GM18861 (cell line): ENCODE measurements around the gene LIFR.
"Not testable (repeated sequence)": the region's sequence is repeated elsewhere in the genome, so short reads cannot be mapped to it uniquely, and the experiment has no call there.

Experiments
- ATAC-seq: cut with Tn5 transposase; IDR thresholded peaks from one replicate; pipeline ENCODE4 v1.9.1; 2021; ENCODE audit not compliant: unreplicated experiment

Gene LIFR

GRCh38 chr5:38581597-38581996, 25.2 kb upstream of the LIFR start:
- ATAC-seq = no peak

GRCh38 chr5:38579105-38579504, 22.7 kb upstream of the LIFR start:
- ATAC-seq = no peak

DNA sequence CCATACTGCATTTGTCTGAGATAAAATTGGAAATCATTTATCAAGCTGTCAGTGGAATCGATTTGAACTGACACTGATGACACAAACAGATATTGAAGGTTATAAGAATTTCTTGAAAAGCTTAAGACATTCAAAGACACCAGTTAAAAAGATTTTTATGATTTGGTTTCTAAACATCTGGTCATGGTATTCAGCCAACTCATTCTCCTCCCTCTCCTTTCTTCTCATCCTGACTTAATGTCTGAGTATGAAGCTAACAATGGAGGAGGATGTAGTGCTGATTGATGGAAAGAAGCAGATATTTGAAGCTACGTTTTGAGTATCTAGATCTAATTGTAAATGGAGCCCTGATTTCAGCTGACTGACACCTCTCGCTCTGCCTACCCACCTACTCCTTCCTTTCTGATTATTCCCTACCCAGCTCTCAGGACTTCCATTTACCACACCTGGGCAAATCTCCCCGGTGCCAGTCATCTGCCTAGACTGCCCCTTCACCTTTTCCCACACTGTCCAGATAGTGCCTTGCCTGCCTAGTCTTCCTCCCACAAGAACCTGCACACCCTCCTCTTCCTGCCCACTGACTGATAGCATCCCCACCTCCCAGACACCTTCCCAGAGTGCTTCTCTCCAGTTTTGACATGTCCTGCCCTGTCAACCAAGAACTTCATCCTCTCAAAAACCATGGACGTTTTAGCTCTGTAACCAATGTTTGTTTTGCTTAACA, 20.7 kb upstream of the LIFR start:
- no peak for ATAC-seq

GRCh38 chr5:38576442-38576841, 20.0 kb upstream of the LIFR start:
- ATAC-seq = no peak

DNA sequence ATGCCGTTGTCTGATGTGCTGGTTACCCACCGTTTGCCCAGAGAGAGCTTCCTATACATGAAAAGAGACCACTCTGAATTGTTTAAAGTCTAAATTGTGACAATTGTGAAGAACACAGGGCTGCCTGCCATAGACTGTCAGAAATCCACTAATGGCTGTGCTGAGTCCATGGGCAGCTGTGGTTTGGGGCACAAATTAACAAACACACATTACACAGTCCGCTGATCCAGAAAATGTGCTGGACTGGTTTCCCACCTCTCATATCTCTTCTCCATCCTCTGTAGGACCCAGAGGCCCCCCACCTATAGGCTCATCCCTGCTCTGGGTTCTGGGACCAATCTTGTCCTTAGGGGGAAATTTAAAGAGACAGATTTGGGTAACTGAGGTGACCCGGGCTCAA, 19.0 kb upstream of the LIFR start:
- ATAC-seq = no peak

- no peak for ATAC-seq
These were observed 17.6 kb upstream of the LIFR start for GRCh38 chr5:38574009-38574408.

DNA sequence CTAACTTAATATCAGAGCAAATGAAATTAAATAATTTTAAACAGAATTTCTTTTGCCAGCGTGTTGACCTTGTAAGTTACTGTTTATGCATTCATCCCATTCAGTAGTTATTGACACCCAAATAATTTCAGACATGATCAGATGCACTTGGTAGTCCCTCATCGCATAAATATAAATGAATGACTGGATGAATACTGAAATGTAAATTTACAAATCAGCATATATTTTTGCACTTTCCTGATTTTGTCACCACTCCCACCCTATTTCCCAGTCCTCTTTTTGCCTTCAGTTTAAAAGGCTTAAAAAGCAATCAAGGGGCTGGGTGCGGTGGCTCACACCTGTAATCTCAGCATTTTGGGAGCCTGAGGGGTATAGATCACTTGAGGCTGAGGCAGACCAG, 17.1 kb upstream of the LIFR start:
- no peak for ATAC-seq

- no peak for ATAC-seq
These were observed 12.7 kb upstream of the LIFR start for GRCh38 chr5:38569180-38569579.

GRCh38 chr5:38567306-38567705, 10.9 kb upstream of the LIFR start:
- ATAC-seq = not testable (repeated sequence)

GRCh38 chr5:38563624-38564023, 7.2 kb upstream of the LIFR start:
- no peak for ATAC-seq

GRCh38 chr5:38562444-38563210, 6.2 kb upstream of the LIFR start:
- ATAC-seq = no peak

GRCh38 chr5:38559428-38559827, 3.0 kb upstream of the LIFR start:
- ATAC-seq = no peak

DNA sequence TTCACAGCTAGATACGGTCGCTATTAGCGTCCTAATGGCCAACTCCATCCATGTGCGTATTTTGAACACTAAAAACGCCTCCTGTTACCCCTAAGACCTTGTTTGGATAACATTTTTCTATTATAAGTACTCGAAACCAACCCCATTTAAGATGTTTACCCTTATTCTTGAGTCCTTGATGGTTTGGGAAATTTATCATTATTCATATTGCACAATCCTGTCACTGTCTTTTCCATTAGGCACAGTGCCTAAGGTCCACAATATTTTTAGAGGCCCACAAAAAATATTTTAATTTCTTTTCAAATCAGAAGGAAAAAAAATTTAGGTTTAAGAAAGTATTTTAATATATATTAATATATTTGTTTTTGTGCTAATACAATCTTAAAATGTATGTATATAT, 1.3 kb upstream of the LIFR start:
- ATAC-seq = no peak

DNA sequence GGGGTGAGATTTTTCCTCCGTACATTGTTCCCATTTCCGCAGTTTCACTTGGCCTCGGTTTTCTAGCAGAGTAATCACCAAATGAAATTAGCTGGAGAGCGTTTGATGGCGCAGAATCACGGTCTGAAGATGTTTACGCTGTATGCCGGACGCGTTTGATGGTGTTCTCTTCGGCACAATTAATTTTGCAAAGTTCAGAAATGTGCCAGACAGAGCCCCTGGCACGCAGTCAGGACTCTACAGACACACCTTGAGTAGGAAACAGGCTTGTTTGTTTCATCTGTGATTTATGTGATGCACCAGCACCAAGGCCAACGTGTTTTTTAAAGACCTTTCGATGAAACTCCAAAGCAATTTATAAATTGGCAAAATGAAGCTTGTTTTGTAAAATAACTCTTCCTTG, 863 bp upstream of the LIFR start:
- no peak for ATAC-seq

GRCh38 chr5:38556088-38556598, 303 bp downstream of the LIFR start:
- no peak for ATAC-seq

DNA sequence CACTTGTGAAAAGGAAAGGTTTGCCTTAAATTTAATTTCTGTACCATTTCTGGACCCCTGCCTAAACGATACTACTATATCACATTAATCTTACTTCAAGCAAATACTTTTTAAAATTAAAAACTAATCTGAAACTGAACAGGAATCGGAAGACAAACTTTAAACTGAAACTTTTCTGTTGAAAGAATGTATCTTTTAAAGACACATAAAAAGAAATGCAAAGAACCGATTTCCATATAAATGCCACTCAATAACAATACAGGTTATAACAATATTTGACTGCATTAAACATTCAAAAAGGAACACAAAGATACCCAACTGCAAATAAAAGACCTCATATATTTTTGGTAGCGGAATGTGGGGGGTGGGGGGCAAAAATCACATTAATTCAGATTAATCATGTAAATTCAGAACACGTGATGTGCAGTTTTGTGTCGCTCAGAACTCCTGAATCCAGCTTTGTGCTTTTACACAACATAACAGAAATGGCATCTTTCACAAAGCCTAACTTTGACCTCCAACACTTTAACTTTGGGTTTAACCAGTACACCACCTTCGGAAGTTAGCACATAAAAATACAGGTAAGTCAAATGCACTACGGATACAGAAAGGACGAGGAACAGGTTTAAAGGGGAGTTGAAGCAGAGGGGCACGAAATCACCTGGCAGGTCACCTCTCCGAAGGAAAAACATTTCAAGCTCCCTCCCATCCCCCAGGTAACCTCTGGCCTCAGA, 925 bp downstream of the LIFR start:
- no peak for ATAC-seq

DNA sequence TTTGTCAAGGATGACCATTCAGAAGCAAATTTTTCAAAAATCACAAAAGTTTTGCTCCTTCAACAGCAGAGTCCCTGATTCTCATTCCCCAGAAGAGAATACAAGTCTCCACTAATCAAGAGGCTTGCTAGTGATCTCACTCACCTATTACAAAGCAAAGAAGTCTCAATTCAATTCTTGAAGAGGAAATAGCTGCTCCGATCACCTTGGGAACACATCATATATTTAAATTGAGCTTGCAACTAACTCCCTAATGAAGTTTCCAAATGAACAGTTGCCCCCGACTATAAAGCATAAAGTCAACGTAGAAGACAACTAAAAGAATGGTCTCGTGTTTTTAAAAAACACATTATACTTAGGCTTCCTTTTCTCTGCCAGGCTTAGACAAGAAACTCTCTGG, 1.6 kb downstream of the LIFR start:
- no peak for ATAC-seq

DNA sequence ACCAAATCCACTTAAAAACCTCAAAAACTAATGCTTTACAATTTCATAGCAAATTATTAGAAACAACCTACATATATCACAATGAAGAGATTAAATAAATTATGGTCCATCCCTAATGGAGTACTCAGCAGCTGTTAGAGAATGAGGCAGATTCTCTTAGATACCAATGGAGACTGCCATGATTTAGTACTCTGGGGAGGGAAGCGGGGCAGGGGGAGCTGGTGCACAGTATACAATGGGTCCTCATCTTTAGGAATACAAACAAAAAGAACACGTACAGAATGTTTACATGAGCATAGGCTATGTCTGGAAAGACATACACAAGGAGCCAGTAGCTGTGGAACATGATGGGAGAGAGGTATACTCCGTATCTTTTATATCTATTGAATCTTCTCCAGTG, 2.0 kb downstream of the LIFR start:
- ATAC-seq = no peak

GRCh38 chr5:38553001-38553521, 3.4 kb downstream of the LIFR start:
- no peak for ATAC-seq

GRCh38 chr5:38551030-38552017, 5.1 kb downstream of the LIFR start:
- ATAC-seq = peak; percentile 49
